Central memory CD4-positive, alpha-beta T cell (primary cell): ENCODE measurements around the gene SFXN1.

Experiments
- DNase-seq: peaks from one replicate; pipeline ENCODE4 v3.0.0; 2022

SFXN1 gene

GRCh38 chr5:175466700-175467318 lies 11.6 kb upstream of the SFXN1 start:
- DNase-seq: no peak

GRCh38 chr5:175467983-175468690 lies 10.2 kb upstream of the SFXN1 start:
- DNase-seq: no peak

GRCh38 chr5:175468892-175469291 lies 9.5 kb upstream of the SFXN1 start:
- DNase-seq: no peak

GRCh38 chr5:175469916-175470315 lies 8.4 kb upstream of the SFXN1 start:
- no peak for DNase-seq

GRCh38 chr5:175470781-175471180 lies 7.6 kb upstream of the SFXN1 start:
- DNase-seq: no peak

- DNase-seq: no peak
Observed at GRCh38 chr5:175471196-175471595, 7.2 kb upstream of the SFXN1 start.

GRCh38 chr5:175471628-175472027 lies 6.7 kb upstream of the SFXN1 start:
- no peak for DNase-seq

GRCh38 chr5:175472378-175472777 lies 6.0 kb upstream of the SFXN1 start:
- no peak for DNase-seq

- no peak for DNase-seq
Observed at GRCh38 chr5:175475248-175475647, 3.1 kb upstream of the SFXN1 start.

- no peak for DNase-seq
Observed at GRCh38 chr5:175477440-175477839, 920 bp upstream of the SFXN1 start.

GRCh38 chr5:175478008-175478383 lies 364 bp upstream of the SFXN1 start:
- no peak for DNase-seq

GRCh38 chr5:175479125-175479881 lies 943 bp downstream of the SFXN1 start:
- no peak for DNase-seq

GRCh38 chr5:175483337-175483736 lies 5.0 kb downstream of the SFXN1 start:
- DNase-seq: no peak

GRCh38 chr5:175484322-175484721 lies 6.0 kb downstream of the SFXN1 start:
- no peak for DNase-seq

- no peak for DNase-seq
Observed at GRCh38 chr5:175484829-175485228, 6.5 kb downstream of the SFXN1 start.

- DNase-seq: no peak
Observed at GRCh38 chr5:175485631-175486030, 7.3 kb downstream of the SFXN1 start.

- no peak for DNase-seq
Observed at GRCh38 chr5:175487514-175488222, 9.3 kb downstream of the SFXN1 start.

GRCh38 chr5:175489693-175490443 lies 11.5 kb downstream of the SFXN1 start:
- DNase-seq: no peak

- DNase-seq: no peak
Observed at GRCh38 chr5:175491223-175491622, 12.9 kb downstream of the SFXN1 start.

GRCh38 chr5:175493260-175493659 lies 14.9 kb downstream of the SFXN1 start:
- DNase-seq: no peak

GRCh38 chr5:175493726-175494125 lies 15.4 kb downstream of the SFXN1 start:
- no peak for DNase-seq
